Neural cell (in vitro differentiated cells): Measurements from ENCODE around the gene SH2D1B. TPM values are rescaled to one million over a fixed set of nuclear protein-coding genes. Genes with fewer than 3 reads are reported as not detected.
"Not testable (repeated sequence)": the region's sequence is repeated elsewhere in the genome, so short reads cannot be mapped to it uniquely, and the experiment has no call there.

ENCODE experiments used
- H2AFZ ChIP-seq: fragments of 200-600, 300-800 bp; sonication (generic), shearing (Covaris generic); 2 replicates; pipeline ENCODE4 v1.6.0; 2014; ENCODE audit warnings: low read depth, mild to moderate bottlenecking, antibody characterized with exemption, low read length, moderate library complexity
- H3F3A ChIP-seq: fragments of 200-600 bp; shearing (Covaris generic); 2 replicates; pipeline ENCODE4 v1.6.1; 2016; ENCODE audit warnings: mild to moderate bottlenecking, moderate library complexity, mixed read lengths, antibody characterized with exemption, low read length; ENCODE audit not compliant: insufficient read depth, poor library complexity, severe bottlenecking
- H3K27ac ChIP-seq: fragments of 200-600, 300-800 bp; sonication (generic), shearing (Covaris generic); 2 replicates; pipeline ENCODE4 v1.5.1; 2014; ENCODE audit warnings: mild to moderate bottlenecking, low read length, moderate library complexity
- H3K27me3 ChIP-seq: fragments of 300-800, 200-600 bp; sonication (generic), shearing (Covaris generic); 2 replicates; pipeline ENCODE4 v1.6.0; 2014; ENCODE audit warnings: mild to moderate bottlenecking, low read depth, low read length, moderate library complexity; ENCODE audit not compliant: insufficient read depth
- H3K36me3 ChIP-seq: fragments of 300-800, 200-600 bp; sonication (generic), shearing (Covaris generic); 2 replicates; pipeline ENCODE4 v1.5.1; 2014; ENCODE audit warnings: mild to moderate bottlenecking, antibody characterized with exemption, low read length, moderate library complexity; ENCODE audit not compliant: insufficient read depth
- H3K4me2 ChIP-seq: fragments of 300-800, 200-600 bp; sonication (generic), shearing (Covaris generic); 2 replicates; pipeline ENCODE4 v1.6.0; 2014; ENCODE audit warnings: mild to moderate bottlenecking, low read length
- H3K4me3 ChIP-seq: fragments of 300-800, 200-600 bp; sonication (generic), shearing (Covaris generic); 2 replicates; pipeline ENCODE4 v1.5.1; 2014; ENCODE audit warnings: mild to moderate bottlenecking, low read length, moderate library complexity
- H3K79me2 ChIP-seq: fragments of 200-600 bp; shearing (Covaris generic); replicated peaks from 2 replicates; pipeline ENCODE4 v1.6.0; 2014; ENCODE audit warnings: mild to moderate bottlenecking, low read length, moderate library complexity; ENCODE audit not compliant: insufficient read depth
- H3K9ac ChIP-seq: fragments of 300-800, 200-600 bp; sonication (generic), shearing (Covaris generic); 2 replicates; pipeline ENCODE4 v1.6.1; 2016; ENCODE audit warnings: mild to moderate bottlenecking, low read length, mixed read lengths
- H3K9me2 ChIP-seq: fragments of 200-600 bp; shearing (Covaris generic); 2 replicates; pipeline ENCODE4 v1.6.1; 2016; ENCODE audit warnings: mild to moderate bottlenecking, low read length, mixed read lengths; ENCODE audit not compliant: insufficient read depth
- H3K9me3 ChIP-seq: fragments of 200-600, 300-800 bp; sonication (generic), shearing (Covaris generic); 2 replicates; pipeline ENCODE4 v1.6.1; 2016; ENCODE audit warnings: mild to moderate bottlenecking, mixed run types, low read length, moderate library complexity, mixed read lengths
- H4K20me1 ChIP-seq: fragments of 200-600 bp; shearing (Covaris generic); 2 replicates; pipeline ENCODE4 v1.6.1; 2016; ENCODE audit warnings: mild to moderate bottlenecking, mixed run types; ENCODE audit not compliant: insufficient read depth
- EP300 ChIP-seq: fragments of 450-650 bp; conservative IDR thresholded peaks from 2 replicates; pipeline ENCODE4 v1.6.1; 2014; ENCODE audit warnings: antibody characterized with exemption, mild to moderate bottlenecking, moderate library complexity; ENCODE audit not compliant: poor library complexity, severe bottlenecking
- EZH2 ChIP-seq: fragments of 200-600, 300-800 bp; shearing (Covaris generic), sonication (generic); IDR thresholded peaks from 2 replicates; pipeline ENCODE4 v1.6.1; 2014; ENCODE audit warnings: antibody characterized with exemption, low read length, borderline replicate concordance, mild to moderate bottlenecking; ENCODE audit not compliant: insufficient read depth, poor library complexity, severe bottlenecking
- MXI1 ChIP-seq: fragments of 450-650 bp; conservative IDR thresholded peaks from 2 replicates; pipeline ENCODE4 v1.6.1; 2014; ENCODE audit warnings: antibody characterized with exemption, mild to moderate bottlenecking; ENCODE audit not compliant: poor library complexity, severe bottlenecking
- POLR2AphosphoS5 ChIP-seq: IDR thresholded peaks from 2 replicates; pipeline ENCODE4 v1.6.1; 2012
- RAD21 ChIP-seq: fragments of 450-650 bp; conservative IDR thresholded peaks from 2 replicates; pipeline ENCODE4 v1.6.1; 2014; ENCODE audit warnings: antibody characterized with exemption, mild to moderate bottlenecking, moderate library complexity
- REST ChIP-seq: IDR thresholded peaks from 2 replicates; pipeline ENCODE4 v1.6.1; 2012; ENCODE audit warnings: borderline replicate concordance
- SMC3 ChIP-seq: fragments of 450-650 bp; conservative IDR thresholded peaks from 2 replicates; pipeline ENCODE4 v1.6.1; 2014; ENCODE audit warnings: antibody characterized with exemption, mild to moderate bottlenecking, moderate library complexity; ENCODE audit not compliant: poor library complexity
- TAF1 ChIP-seq: IDR thresholded peaks from 2 replicates; pipeline ENCODE4 v1.6.1; 2012; ENCODE audit warnings: low read depth
- polyA plus RNA-seq: library from polyadenylated mRNA; depleted of rRNA; stranded (reverse); fragments of >200 nt; gene quantifications from 2 replicates; pipeline ENCODE4 v1.2.3, GENCODE V29; 2014
- TF ChIP-seq, protein P1 (sequence below): fragments of 450-650 bp; IDR thresholded peaks from 2 replicates; pipeline ENCODE4 v1.5.1; 2014; ENCODE audit warnings: antibody characterized with exemption, mild to moderate bottlenecking, moderate library complexity; ENCODE audit not compliant: poor library complexity, severe bottlenecking

SH2D1B gene
- polyA plus RNA-seq, 1 donor from 2014 or later: not detected

GRCh38 chr1:162418584-162418983 lies 6.6 kb upstream of the SH2D1B start:
- not testable (repeated sequence) for H3K27ac ChIP-seq, H3K9me3 ChIP-seq, H4K20me1 ChIP-seq, H3K4me3 ChIP-seq, H3K36me3 ChIP-seq, H3K9ac ChIP-seq, H3K27me3 ChIP-seq, H3F3A ChIP-seq, H3K4me2 ChIP-seq, H3K9me2 ChIP-seq, H3K79me2 ChIP-seq, H2AFZ ChIP-seq

DNA sequence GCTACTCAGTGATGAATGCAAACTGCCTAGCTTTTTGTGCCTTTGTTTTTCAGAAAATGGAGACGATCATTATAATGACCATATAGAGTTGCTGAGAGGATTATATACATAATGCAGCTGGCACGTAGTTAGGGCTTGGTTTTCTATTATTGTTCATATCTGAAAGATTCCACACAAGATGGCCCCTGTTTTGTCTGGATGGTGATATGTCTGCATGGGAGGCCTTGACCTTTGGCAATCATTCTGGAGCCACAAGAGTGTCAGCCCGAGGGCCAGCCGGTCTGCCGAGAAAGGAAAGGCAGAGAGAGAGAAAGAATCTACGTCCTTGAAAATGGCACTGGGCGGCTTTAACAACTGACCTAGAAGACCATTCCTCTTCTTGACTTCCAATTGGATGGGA lies 5.7 kb upstream of the SH2D1B start:
- TF ChIP-seq TAF1: no peak
- no peak for TF ChIP-seq MXI1
- no peak for TF ChIP-seq POLR2AphosphoS5
- no peak for TF ChIP-seq SMC3
- no peak for TF ChIP-seq REST
- no peak for TF ChIP-seq RAD21
- TF ChIP-seq, protein P1, sequence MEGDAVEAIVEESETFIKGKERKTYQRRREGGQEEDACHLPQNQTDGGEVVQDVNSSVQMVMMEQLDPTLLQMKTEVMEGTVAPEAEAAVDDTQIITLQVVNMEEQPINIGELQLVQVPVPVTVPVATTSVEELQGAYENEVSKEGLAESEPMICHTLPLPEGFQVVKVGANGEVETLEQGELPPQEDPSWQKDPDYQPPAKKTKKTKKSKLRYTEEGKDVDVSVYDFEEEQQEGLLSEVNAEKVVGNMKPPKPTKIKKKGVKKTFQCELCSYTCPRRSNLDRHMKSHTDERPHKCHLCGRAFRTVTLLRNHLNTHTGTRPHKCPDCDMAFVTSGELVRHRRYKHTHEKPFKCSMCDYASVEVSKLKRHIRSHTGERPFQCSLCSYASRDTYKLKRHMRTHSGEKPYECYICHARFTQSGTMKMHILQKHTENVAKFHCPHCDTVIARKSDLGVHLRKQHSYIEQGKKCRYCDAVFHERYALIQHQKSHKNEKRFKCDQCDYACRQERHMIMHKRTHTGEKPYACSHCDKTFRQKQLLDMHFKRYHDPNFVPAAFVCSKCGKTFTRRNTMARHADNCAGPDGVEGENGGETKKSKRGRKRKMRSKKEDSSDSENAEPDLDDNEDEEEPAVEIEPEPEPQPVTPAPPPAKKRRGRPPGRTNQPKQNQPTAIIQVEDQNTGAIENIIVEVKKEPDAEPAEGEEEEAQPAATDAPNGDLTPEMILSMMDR: no peak
- no peak for TF ChIP-seq EP300
- TF ChIP-seq EZH2: no peak
- Histone ChIP-seq H3K27me3 (no peaks in the 10 kb centered on the region), H4K20me1 (no peaks in the 10 kb centered on the region), H3K4me2 (no peak overlapping the region), H3K9me2 (no peaks in the 10 kb centered on the region), H3K27ac (no peak overlapping the region), H3K36me3 (no peaks in the 10 kb centered on the region), H3K4me3 (no peak overlapping the region), H2AFZ (no peak overlapping the region), H3K79me2 (no peaks in the 10 kb centered on the region), H3F3A (no peaks in the 10 kb centered on the region), H3K9ac (no peak overlapping the region), H3K9me3 (no peaks in the 10 kb centered on the region)

GRCh38 chr1:162416909-162417308 lies 5.0 kb upstream of the SH2D1B start:
- H3K79me2 ChIP-seq: no peaks in the 10 kb centered on the region
- no peaks in the 10 kb centered on the region for H3K27me3 ChIP-seq
- H3K9ac ChIP-seq: no peak overlapping the region
- no peak overlapping the region for H3K4me3 ChIP-seq
- TF ChIP-seq RAD21: no peak
- no peak for TF ChIP-seq MXI1
- TF ChIP-seq EP300: no peak
- TF ChIP-seq, protein P1: no peak
- no peak for TF ChIP-seq POLR2AphosphoS5
- no peak for TF ChIP-seq EZH2
- TF ChIP-seq TAF1: no peak
- no peak for TF ChIP-seq REST
- TF ChIP-seq SMC3: no peak
- no peaks in the 10 kb centered on the region for H3K36me3 ChIP-seq
- H3F3A ChIP-seq: no peaks in the 10 kb centered on the region
- H3K9me3 ChIP-seq: no peaks in the 10 kb centered on the region
- no peak overlapping the region for H3K4me2 ChIP-seq
- H3K9me2 ChIP-seq: no peaks in the 10 kb centered on the region
- no peak overlapping the region for H2AFZ ChIP-seq
- no peaks in the 10 kb centered on the region for H4K20me1 ChIP-seq
- no peak overlapping the region for H3K27ac ChIP-seq
